ENCODE measurements around the gene RCN2.

GRCh38 chr15:76982356-76982755, 50.8 kb downstream of the RCN2 start:
- TF ChIP-seq, protein P1, sequence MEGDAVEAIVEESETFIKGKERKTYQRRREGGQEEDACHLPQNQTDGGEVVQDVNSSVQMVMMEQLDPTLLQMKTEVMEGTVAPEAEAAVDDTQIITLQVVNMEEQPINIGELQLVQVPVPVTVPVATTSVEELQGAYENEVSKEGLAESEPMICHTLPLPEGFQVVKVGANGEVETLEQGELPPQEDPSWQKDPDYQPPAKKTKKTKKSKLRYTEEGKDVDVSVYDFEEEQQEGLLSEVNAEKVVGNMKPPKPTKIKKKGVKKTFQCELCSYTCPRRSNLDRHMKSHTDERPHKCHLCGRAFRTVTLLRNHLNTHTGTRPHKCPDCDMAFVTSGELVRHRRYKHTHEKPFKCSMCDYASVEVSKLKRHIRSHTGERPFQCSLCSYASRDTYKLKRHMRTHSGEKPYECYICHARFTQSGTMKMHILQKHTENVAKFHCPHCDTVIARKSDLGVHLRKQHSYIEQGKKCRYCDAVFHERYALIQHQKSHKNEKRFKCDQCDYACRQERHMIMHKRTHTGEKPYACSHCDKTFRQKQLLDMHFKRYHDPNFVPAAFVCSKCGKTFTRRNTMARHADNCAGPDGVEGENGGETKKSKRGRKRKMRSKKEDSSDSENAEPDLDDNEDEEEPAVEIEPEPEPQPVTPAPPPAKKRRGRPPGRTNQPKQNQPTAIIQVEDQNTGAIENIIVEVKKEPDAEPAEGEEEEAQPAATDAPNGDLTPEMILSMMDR (IDR thresholded peaks at IDR 0.05; ENCODE audit: extremely low read depth in 1 of 2, insufficient read depth in 1 of 2, low read depth in 1 of 2, low read length in 2 of 2), result no peak
- TF ChIP-seq POLR2AphosphoS5 (IDR thresholded peaks at IDR 0.05; ENCODE audit: insufficient read depth, low read depth, low read length), result no peak
- TF ChIP-seq JUN (IDR thresholded peaks at IDR 0.05; ENCODE audit: borderline replicate concordance, insufficient read depth, insufficient read length, low read depth), result no peak
